GDM1 (cell line): ENCODE measurements around the gene TBC1D30.

Experiments
- DNase-seq: peaks from one replicate; lab custom pipeline; 2025; lab: John Stamatoyannopoulos, UW

TBC1D30 gene

DNA sequence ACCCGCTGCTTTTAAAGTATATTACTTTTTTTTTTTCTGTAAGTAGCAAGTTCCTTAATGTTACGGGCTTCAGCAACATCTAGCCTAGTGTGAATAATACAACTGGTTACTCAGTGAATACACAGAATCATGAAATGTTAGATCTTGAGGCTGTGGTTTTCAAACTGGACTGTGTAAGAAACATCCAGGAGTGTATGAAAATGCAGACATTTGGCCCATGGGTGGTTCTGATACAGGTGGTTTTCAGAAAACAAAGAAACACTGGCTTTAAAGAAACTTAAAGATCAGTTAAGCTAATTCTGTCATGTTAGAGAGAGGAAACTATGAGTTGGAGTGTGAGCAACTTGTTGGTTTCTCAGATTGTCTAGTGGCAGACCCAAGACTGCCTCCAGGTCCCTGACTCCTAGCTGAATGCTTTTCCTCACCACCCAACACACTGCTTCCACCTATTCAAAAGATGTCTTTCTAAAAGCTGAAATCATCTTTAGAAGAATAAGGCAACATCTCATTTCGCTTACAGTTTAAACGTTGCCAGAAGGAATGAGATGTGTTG, 36.1 kb downstream of the TBC1D30 start:
- DNase-seq: no peak

DNA sequence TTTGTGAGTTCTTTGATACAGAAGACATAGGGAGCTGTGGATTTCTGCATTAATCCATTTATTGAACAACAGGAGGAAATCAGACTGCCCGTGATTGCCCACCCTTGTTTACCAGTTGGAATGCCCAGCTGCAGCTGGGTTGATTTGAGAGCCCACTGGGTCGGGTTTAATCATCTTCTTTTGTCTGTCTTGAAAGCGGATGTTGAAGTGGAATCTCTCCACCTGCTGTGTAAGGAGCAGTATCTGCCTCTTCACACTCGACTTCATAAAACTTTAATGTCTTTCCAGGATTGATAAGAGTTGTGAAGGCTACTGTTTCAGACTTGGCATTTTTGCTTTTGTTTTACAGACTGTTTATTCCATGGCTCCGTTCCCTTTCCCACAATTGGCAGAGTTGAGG, 39.9 kb downstream of the TBC1D30 start:
- DNase-seq: no peak

DNA sequence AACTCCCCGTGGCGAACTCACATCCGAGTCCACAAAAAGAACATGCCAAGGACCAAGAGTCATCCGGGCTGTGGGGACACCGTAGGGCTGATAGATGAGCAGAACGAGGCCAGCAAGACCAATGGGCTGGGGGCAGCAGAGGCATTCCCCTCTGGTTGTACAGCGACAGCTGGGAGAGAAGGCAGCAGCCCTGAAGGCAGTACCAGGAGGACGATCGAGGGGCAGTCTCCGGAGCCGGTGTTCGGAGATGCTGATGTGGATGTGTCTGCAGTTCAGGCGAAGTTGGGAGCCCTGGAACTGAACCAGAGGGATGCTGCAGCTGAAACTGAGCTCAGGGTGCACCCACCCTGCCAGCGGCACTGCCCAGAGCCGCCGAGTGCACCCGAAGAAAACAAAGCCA, 50.7 kb downstream of the TBC1D30 start:
- DNase-seq: no peak

DNA sequence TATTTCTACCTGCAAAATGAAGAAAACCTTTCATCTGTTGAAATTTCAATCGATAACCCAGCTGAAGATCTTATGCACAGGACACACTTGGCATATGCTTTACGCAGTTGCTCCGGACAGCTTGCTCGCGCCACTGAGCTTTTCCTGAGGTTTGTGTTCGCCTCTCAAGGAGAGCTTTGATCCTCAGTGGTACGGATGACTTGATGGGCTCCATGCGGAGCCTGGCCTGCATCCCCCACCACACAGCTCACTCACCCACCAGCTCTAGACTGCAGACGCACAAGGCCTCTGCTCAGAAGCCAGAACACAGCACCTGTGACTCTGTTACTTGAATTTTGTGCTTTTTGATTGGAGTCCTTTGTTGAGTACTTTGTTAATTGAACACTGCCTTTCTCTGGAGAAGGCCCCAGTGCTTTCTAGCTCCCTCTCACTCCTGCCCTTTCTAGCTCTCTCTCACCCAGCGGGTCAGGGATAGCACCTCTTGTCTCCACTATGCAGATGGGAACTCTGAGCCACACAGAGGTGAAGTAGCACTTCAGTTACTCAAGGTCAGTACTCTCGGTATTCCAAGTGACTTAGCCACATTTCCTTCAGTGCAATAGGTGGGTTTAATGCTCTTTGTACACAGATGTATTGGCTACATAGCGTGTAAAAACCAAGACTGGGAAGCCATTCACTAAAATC, 52.1 kb downstream of the TBC1D30 start:
- DNase-seq: no peak

DNA sequence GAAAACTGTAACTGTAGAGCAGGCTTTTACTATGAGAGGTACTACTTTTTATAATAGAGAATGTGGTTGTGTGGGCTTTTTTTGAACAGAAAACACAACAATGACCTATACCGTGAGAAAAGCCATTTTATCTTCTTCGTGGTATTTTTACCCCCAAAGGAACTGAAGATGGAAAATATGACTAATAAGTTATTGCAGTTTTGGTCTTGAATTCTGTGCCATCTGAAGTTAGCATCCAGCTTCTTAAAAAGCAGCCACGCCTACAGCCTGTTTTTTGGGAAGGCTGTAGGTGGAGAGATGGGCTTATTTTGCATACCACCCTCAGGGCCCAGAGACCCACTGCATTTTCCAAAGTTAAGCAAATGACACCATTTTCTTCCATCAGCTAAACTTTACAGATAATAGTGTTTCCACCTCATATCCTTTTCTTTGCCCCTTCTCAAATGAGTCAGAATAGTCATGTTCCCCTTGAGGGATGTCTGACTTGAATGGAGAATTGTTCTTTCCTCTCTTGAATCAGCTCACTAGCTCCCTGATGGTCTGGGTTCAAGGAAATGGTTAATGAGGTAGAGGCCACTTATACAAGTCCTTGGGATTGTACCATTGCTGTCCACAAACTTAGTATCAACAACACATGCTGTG, 53.0 kb downstream of the TBC1D30 start:
- DNase-seq: no peak

DNA sequence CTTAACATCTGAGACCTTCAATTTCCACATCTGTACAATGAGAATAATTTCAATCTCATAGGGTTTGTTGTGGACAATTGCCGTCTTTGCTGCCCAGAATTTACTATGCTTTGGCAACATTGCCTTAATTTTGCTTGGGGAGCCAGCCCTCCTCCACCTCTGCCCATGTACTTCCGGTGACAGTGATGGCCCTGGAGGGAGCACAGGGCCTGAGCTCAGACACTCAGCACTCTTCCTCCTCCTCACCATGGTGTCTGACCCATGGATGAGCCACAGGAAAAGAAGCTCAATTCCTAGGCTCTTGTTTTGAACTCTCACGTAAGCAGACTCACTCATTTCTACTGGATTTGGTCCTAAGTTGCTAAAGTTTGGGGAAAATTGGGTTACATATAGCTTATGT, 58.2 kb downstream of the TBC1D30 start:
- no peak for DNase-seq

DNA sequence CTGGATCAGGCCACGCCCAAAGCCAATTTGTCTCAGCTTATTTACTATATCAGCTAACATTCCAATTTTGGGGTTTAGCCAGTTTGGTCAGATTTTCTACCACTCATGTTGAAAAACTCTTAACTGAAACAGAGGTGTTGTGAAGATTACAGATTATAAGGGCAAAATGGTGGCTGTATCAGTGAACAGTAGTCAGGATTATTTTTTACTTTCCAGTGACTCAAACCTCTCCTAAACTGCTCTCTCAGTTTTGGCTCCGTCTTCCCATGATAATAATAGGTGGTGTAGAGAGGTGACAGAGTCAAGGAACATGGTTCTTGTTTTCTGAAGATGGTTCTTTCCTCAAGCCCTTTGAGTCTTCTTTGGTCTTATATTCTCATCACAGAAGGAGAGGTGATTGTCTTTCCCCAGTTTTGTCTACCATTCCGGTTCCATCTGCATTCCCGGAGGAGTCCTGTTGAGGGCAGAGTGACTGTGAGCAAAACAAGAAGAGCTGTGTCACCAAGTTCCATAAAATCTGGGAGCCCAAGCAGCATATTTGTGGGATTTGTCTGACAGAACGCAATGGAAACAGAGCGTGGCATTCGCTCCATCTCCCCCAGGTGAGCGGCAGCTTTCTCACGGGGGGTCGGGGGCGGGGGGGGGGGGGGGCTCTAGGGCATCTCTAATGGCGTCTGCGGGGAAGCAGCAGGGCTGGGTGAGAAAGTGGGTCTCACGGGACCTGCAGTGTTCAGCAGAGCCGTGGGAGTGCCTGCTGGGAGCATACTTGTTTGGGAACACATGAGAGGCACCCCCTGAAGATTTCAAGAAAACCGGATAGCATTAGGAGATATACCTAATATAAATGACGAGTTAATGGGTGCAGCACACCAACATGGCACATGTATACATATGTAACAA, 59.1 kb downstream of the TBC1D30 start:
- no peak for DNase-seq

DNA sequence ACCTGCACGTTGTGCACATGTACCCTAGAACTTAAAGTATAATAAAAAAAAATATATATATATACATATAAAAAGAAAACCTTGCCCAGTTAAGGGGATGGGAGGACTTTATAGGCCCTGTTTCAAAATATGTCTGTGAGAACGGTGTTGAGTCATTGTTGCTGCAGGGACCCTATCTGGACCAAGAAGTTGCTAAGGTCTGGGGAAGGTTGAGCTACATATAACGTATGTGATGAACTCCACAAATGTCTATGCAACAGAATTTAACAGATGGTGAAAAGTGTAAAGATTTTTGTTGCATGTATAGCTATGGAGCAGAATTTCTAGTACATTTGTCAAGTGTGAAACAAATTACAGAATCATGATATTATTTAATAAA, 59.7 kb downstream of the TBC1D30 start:
- DNase-seq: no peak

DNA sequence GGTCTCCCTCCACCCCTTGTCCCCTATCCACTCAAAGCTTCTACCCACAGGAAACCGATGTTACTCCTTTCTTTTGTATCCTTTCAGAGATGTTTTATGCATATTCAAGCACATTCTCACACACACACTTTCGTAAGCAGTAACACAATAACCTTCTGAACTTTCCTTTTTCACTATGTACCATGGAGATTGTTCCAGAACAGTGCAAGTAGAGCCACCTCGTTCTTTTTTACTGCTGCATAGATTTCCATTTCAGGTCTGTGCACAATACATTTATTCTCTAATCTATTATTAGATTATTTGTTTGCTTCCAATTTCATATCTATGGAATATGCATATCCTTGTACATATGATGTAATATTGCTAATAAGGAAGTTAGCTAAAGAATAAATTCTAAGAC, 60.3 kb downstream of the TBC1D30 start:
- no peak for DNase-seq

DNA sequence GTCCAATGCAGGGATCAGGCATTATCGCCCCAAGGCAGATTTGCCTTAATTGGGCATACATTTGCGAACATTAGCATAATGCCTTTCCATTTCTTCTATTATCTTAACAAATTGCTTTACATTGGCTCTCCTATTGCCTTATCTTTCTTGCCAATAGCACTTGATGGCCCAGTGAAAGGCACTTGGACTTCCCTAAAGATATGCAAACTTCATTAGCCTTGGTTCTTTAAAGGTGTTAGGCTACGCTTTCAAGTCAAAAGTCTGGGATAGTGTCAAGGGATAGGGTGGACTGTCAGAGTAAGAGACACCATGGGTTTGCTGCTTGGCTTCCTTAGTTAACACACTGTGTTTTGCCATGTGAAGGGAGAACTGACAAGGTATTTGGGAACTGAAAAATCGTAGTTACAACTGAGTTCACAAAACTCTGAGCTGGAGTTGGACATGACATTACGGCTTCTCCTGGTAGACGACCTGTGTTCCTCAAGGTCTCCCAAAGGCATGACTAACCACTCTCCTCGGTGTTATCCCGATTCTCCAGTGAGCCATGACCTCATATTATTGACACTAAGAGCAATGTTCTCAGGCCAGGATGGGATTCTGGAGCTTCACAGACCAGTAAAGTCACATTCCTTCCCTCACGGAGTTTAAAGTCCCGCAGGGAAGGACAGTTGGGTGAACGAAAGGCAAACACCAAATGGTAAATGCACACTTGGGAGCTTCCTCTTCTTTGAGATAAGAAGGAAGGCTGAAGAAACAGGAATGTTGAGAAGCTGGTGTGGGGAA, 65.2 kb downstream of the TBC1D30 start:
- DNase-seq: no peak

DNA sequence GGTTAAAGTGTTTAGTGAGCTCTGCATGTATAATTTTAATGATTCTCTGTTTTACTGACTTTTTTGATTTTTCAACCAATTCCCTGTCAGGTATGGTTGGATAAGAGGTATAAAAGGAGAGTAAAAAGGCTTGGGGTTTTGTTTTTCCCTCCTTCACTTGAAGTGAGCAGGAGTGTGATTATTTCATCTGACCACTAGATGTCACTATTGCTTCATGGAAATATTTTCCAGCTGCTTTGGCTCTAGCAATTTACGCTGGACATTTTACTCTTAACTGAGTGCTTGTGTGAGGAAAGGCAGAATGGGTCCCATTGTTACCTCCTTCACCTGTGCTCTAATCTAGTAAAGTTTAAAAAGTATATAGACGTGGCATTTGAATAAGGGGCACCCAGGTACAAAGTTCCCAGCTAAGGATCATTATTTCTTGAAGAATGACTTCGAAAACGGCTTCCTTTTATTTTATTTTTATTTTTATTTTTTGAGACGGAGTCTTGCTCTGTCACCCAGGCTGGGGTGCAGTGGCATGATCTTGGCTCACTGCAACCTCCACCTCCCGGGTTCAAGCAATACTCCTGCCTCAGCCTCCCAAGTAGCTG, 66.5 kb downstream of the TBC1D30 start:
- DNase-seq: no peak

DNA sequence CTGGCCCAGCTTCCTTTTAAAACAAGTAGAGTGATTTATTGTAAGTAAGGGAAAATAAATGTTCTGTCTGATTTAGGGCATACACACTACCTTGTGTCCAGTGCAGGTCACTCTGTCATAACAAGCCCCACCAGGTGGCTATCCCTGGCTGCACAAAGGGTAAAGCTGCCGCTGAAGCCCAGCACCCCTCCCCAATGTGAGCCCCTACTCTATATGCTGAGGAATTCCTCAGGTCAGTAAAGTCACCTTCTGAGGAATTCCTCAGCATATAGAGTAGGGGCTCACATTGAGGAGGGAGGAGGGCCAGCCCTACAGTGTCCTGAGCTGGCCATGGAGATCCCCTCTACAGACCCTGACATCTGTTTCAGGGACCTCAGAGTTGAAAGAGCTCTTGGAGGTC, 67.2 kb downstream of the TBC1D30 start:
- DNase-seq: no peak

DNA sequence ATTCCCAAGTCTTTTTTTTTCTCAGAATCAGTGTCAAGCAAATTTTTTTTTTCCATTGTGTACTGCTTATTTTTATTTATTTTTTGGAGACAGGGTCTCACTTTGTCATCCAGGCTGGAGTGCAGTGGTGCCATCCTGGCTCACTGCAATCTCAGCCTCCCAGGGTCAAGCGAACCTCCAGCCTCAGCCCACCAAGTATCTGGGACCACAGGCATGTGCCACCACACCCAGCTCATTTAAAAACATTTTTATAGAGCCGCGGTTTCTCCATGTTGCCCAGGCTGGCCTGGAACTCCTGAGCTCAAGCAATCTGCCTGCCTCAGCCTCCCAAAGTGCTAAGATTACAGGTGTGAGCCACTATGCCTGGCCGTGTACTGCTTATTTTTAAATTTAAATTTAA, 68.1 kb downstream of the TBC1D30 start:
- no peak for DNase-seq

DNA sequence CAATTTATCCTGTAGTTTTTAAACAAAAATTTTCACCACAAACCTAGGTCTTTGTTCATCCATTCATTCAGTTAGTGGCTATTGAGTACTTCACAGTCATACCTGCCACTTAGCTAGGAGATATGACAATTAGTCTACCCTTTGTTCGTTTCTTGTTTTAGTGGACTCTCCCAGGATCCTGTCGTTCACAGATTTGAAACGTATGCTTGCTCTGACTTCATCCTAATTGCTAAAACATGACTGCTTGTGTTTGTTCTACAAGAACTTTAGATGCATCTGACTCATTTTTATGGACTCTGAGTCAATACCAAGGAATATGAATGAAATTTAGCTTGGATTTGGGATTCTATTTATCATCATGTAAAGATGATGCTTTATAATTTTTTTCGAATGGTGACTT, 69.5 kb downstream of the TBC1D30 start:
- no peak for DNase-seq

DNA sequence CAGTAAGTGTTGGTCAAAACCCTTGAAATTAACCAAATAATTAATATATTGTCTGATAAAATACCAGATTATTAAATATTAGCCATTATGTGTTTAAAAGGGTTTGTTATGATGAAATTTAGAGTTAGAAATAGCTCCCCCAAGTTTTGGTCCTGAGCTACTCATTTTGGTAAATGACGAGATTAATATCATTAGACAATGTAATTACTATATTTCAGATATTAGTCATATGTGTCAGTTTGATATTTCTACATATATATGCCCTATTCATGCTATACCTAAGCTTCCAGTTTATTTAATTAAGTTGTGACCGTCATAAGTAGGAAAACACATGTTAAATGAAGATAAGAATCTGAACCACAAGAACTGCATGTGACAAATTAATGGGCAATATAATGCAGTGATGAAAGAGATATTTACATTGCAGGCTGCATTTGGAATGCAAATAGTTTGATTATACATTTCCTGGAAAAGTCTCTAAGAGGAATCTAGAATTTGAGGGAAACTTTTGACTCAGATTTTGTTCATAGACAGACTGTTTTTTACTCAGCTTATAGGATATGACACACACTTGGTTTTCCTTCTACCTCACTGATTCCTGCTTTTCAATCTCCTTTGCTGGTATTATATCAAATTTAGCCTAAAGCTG, 70.5 kb downstream of the TBC1D30 start:
- DNase-seq: no peak

DNA sequence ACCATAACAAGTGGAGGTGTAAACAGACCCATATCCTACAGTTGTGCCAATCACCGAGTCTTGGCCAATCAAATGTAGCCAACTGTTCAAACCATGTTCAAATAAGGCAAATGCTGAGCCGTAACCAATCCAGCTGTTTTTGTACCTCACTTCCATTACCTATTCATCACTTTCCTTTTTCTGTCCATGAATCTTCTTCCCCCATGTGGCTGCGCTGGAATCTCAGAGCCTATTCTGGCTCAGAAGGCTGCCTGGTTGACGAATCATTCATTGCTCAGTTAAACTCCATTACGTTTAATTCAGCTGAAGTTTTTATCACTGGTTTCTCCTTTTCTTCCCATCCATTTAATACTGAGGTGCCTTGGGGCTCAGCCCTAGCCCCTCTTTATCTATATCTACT, 71.1 kb downstream of the TBC1D30 start:
- no peak for DNase-seq

DNA sequence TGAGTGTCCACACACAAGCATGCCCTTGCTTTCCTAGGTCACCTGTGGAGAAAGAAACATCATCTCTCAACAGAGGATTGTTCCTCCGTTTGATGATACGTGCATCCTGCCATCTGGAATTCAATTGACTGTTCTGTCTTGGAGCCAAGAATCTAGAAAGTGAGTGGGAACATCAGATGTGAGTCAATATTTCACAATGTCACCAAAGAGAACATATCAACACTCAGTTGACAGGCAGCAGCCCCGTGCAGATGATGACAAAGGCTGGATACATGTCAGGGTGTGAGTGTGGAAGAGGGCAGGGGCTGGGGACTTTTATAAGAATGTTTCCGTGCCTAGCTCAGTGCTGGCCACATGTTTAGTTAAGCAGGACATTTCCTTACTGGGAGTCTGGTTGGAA, 76.1 kb downstream of the TBC1D30 start:
- DNase-seq: no peak

DNA sequence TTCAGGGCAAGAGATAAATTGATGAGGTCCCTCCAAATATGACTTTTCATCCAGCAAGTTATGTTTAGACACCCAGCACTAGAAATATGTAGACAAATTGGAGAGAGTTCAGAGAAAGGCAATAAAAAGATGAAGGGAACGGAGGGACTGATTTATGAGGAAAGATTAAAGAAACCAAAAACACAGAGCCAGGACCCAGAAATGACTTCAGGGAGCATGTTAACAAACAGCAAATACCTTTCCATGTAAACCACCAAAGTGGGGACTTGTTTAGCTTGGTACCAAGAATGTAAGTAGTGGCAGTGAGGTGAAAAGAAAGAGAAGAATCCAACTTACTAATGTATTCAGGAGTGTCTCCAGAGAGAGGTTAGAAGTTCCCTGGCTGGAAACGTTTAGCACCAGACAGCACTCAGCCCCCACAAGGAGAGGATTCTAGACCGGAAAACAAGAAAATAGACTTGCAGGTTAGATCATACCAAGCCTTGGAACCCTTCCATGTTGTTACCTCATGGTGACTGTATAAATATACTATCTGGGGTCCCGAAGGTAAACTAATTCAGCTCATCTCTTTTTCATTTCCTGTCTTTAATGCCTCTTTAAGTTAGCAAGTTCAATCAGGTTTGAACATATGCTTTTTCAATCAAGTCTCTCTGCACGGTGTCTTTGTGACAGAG, 79.2 kb downstream of the TBC1D30 start:
- DNase-seq: no peak

DNA sequence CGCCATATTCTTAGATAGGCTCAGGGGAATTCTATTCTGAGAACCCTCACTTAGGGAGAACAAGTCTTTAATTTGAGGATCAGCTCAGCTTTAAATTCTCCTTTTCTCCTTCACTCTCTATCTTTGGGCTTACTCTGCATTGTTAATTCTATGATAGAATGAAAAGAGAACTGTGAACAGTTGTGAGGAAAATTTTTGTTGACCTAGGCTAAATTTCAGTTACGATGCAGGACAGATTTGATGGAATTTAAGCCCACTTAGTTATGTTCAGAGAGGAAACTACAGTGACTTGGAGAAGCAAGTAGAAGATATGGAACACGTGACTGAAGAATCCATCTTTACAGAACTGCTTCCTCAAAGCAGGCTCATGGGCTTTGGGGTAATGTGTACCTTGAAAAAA, 82.7 kb downstream of the TBC1D30 start:
- no peak for DNase-seq

DNA sequence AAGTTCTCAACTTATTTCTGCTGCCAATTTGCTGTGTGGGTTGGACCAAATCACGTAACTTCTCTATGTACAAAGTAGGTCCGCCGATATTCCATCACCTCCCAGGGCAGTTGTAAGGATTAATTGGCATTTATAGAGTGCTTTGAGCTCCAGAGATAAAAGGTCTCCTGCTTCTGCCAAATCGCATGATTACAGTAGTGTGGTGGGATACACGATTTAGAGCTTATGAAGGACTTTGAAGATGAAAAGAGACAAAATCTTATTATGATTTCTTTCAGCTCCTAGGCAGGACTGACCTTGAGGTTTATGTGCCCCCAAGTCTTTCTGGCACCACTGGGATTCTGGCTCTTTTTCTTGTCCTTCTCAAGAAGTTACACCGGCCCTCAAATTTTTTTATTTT, 84.7 kb downstream of the TBC1D30 start:
- no peak for DNase-seq

DNA sequence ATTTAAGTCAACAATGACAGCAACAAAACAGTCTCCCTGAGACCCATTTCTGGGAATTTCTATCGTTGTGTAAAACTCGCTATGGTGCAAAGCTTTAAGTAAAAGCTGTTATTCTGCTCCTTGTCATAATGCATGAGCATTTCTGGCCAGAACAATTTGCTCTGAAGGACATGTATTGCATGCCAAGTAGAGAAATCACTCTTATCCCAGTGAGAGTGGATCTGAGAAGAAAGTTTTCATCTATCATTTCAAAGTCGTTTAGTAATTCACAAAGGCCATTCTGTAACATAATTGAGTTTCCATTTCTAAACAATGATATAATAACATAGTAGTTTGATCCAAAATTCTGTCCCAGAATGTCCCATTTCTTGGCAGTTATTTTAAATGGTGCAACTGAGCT, 86.6 kb downstream of the TBC1D30 start:
- DNase-seq: no peak
